NT2/D1 (cell line): ENCODE measurements around the gene RAB22A.

ENCODE experiments used
- YY1 ChIP-seq: IDR thresholded peaks from 2 replicates; pipeline ENCODE4 v1.6.1; 2011; ENCODE audit not compliant: insufficient read length, insufficient read depth
- ZNF274 ChIP-seq: IDR thresholded peaks from 2 replicates; pipeline ENCODE4 v1.6.1; 2011; ENCODE audit warnings: mild to moderate bottlenecking, low read depth, low read length

- TF ChIP-seq ZNF274 (no peak), YY1 (no peak)
These were observed 63.3 kb downstream of the RAB22A start for GRCh38 chr20:58372806-58373205.
